ENCODE results near the gene DCAF11. TPM values are rescaled to one million over a fixed set of nuclear protein-coding genes. Genes with fewer than 3 reads are reported as not detected.
A peak's percentile ranks its signal among the peaks of the same experiment; 100 is the strongest.

DCAF11 gene
- total and polyA plus RNA-seq, 2 of the 13 experiments (the other 11 are each of a cell fraction or from before 2014, with no cell fraction given) = 150 to 257 TPM

DNA sequence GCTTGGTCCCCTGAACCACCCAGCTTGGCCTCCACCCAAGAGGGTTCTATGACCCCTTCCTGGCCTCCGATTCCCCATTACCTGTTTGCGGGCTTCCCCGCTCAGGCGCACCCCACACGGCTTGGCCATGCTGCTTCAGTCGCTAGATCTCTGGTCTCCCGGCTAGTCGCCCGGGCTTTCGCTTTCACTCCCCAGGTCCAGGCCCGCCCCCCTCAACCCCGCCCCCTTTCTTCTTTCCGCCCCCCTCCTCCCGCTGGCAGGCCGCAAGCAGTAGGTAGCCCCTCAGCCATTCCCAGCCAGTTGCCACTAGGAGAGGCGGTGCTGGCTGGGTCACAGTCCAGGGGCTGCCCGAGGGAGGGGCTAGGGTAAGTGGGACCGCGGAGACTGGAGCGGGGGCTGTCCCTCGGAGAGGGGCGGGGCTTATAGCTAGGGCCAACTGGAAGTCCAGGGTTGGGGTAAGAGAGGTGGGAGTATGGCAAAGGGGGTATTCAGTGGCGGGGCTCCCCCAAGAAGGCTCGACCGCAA, 31.9 kb downstream of the DCAF11 start, which contains the start of gene PSME2 (continued):
- TF ChIP-seq, protein P1, sequence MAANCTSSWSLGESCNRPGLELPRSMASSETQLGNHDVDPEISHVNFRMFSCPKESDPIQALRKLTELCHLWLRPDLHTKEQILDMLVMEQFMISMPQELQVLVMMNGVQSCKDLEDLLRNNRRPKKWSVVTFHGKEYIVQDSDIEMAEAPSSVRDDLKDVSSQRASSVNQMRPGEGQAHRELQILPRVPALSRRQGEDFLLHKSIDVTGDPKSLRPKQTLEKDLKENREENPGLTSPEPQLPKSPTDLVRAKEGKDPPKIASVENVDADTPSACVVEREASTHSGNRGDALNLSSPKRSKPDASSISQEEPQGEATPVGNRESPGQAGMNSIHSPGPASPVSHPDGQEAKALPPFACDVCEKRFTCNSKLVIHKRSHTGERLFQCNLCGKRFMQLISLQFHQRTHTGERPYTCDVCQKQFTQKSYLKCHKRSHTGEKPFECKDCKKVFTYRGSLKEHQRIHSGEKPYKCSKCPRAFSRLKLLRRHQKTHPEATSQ (CRISPR knock-in tag; IDR thresholded peaks at IDR 0.05; ENCODE audit: borderline replicate concordance) = peak; percentile 41; the same call in 1 of the 2 replicates
- TF ChIP-seq HOXD1 (CRISPR knock-in tag; IDR thresholded peaks at IDR 0.05) (no peak; the same call in none of the 2 replicates), ZNF737 (CRISPR knock-in tag; IDR thresholded peaks at IDR 0.05; ENCODE audit: borderline replicate concordance) (no peak), KLF11 (CRISPR knock-in tag; IDR thresholded peaks at IDR 0.05) (peak; percentile 45; the same call in 1 of the 2 replicates), MXD4 (CRISPR knock-in tag; IDR thresholded peaks at IDR 0.05) (peak; percentile 89; the same call in 1 of the 2 replicates), ZNF263 (CRISPR knock-in tag; IDR thresholded peaks at IDR 0.05) (peak; percentile 42), RAD21 (CRISPR knock-in tag; IDR thresholded peaks at IDR 0.05) (peak; percentile 51; the same call in 1 of the 2 replicates), ZNF136 (CRISPR knock-in tag; IDR thresholded peaks at IDR 0.05; ENCODE audit: low read depth) (0 out of 2 replicates have a peak, but pooled peaks have one; percentile 83), JARID2 (CRISPR knock-in tag; IDR thresholded peaks at IDR 0.05; ENCODE audit: insufficient replicate concordance) (no peak), HMG20A (CRISPR knock-in tag; IDR thresholded peaks at IDR 0.05; ENCODE audit: borderline replicate concordance) (peak; percentile 35; the same call in 1 of the 2 replicates), ZC3H4 (CRISPR knock-in tag; IDR thresholded peaks at IDR 0.05; ENCODE audit: borderline replicate concordance) (no peak), HMGA1 (CRISPR knock-in tag; conservative IDR thresholded peaks at IDR 0.05) (no peak), ZNF138 (CRISPR knock-in tag; IDR thresholded peaks at IDR 0.05; ENCODE audit: low read depth) (no peak; the same call in 1 of the 2 replicates), NR3C1 (CRISPR knock-in tag; IDR thresholded peaks at IDR 0.05) (no peak), RAD51 (IDR thresholded peaks at IDR 0.05; ENCODE audit: borderline replicate concordance) (no peak), PAX8 (CRISPR knock-in tag; IDR thresholded peaks at IDR 0.05; ENCODE audit: borderline replicate concordance) (no peak; the same call in 1 of the 2 replicates), ZNF343 (CRISPR knock-in tag; IDR thresholded peaks at IDR 0.05) (no peak), ETV5 (CRISPR knock-in tag; IDR thresholded peaks at IDR 0.05; ENCODE audit: borderline replicate concordance) (0 out of 2 replicates have a peak, but pooled peaks have one; percentile 6), SKI (IDR thresholded peaks at IDR 0.05; ENCODE audit: partially characterized antibody) (no peak)
- TF ChIP-seq, protein P2, sequence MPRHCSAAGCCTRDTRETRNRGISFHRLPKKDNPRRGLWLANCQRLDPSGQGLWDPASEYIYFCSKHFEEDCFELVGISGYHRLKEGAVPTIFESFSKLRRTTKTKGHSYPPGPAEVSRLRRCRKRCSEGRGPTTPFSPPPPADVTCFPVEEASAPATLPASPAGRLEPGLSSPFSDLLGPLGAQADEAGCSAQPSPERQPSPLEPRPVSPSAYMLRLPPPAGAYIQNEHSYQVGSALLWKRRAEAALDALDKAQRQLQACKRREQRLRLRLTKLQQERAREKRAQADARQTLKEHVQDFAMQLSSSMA (CRISPR knock-in tag; IDR thresholded peaks at IDR 0.05) = peak; percentile 86
- TF ChIP-seq, protein P3, sequence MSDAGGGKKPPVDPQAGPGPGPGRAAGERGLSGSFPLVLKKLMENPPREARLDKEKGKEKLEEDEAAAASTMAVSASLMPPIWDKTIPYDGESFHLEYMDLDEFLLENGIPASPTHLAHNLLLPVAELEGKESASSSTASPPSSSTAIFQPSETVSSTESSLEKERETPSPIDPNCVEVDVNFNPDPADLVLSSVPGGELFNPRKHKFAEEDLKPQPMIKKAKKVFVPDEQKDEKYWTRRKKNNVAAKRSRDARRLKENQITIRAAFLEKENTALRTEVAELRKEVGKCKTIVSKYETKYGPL (CRISPR knock-in tag; IDR thresholded peaks at IDR 0.05) = no peak
- TF ChIP-seq, protein P4, sequence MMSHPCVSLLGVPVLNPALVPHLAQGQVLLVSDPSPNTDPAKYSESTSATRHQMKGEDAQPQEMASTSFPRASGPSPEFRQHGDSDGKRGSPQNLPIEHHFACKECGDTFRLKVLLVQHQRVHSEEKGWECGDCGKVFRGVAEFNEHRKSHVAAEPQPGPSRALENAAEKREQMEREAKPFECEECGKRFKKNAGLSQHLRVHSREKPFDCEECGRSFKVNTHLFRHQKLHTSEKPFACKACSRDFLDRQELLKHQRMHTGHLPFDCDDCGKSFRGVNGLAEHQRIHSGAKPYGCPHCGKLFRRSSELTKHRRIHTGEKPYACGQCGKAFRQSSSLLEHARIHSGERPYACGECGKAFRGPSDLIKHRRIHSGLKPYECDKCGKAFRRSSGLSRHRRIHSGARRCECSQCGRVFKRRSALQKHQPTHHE (CRISPR knock-in tag; IDR thresholded peaks at IDR 0.05; ENCODE audit: borderline replicate concordance) = peak; percentile 86; the same call in 1 of the 2 replicates
- TF ChIP-seq, protein P5, sequence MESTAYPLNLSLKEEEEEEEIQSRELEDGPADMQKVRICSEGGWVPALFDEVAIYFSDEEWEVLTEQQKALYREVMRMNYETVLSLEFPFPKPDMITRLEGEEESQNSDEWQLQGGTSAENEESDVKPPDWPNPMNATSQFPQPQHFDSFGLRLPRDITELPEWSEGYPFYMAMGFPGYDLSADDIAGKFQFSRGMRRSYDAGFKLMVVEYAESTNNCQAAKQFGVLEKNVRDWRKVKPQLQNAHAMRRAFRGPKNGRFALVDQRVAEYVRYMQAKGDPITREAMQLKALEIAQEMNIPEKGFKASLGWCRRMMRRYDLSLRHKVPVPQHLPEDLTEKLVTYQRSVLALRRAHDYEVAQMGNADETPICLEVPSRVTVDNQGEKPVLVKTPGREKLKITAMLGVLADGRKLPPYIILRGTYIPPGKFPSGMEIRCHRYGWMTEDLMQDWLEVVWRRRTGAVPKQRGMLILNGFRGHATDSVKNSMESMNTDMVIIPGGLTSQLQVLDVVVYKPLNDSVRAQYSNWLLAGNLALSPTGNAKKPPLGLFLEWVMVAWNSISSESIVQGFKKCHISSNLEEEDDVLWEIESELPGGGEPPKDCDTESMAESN (CRISPR knock-in tag; conservative IDR thresholded peaks at IDR 0.05) = peak; percentile 62
- TF ChIP-seq, protein P6, sequence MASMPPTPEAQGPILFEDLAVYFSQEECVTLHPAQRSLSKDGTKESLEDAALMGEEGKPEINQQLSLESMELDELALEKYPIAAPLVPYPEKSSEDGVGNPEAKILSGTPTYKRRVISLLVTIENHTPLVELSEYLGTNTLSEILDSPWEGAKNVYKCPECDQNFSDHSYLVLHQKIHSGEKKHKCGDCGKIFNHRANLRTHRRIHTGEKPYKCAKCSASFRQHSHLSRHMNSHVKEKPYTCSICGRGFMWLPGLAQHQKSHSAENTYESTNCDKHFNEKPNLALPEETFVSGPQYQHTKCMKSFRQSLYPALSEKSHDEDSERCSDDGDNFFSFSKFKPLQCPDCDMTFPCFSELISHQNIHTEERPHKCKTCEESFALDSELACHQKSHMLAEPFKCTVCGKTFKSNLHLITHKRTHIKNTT (CRISPR knock-in tag; IDR thresholded peaks at IDR 0.05) = no peak
